Measurements from ENCODE around the gene LMOD2. TPM values are rescaled to one million over a fixed set of nuclear protein-coding genes. Genes with fewer than 3 reads are reported as not detected.
A peak's percentile ranks its signal among the peaks of the same experiment; 100 is the strongest.

Gene LMOD2
- total RNA-seq, 4 donors from 2014 or later, result not detected

DNA sequence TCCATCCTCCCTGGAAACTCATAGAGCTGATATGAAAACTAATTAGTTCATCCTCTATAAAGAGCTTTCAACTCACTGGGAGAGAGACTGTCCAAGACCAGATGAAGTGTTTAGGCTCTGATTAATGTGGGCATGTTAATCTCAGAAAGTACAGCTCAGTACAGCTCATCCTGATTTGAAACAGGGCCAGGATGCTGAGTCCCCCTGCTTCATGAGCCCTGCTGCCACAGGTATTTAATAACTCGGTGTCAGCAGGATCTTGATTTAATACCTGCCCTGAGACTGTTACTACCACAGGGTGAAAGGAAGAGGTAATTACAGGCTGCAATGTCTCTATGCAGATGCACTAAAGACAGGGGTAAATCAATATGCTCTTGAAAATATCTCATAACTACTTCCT, 10.8 kb downstream of the LMOD2 start:
- TF ChIP-seq, protein P1, sequence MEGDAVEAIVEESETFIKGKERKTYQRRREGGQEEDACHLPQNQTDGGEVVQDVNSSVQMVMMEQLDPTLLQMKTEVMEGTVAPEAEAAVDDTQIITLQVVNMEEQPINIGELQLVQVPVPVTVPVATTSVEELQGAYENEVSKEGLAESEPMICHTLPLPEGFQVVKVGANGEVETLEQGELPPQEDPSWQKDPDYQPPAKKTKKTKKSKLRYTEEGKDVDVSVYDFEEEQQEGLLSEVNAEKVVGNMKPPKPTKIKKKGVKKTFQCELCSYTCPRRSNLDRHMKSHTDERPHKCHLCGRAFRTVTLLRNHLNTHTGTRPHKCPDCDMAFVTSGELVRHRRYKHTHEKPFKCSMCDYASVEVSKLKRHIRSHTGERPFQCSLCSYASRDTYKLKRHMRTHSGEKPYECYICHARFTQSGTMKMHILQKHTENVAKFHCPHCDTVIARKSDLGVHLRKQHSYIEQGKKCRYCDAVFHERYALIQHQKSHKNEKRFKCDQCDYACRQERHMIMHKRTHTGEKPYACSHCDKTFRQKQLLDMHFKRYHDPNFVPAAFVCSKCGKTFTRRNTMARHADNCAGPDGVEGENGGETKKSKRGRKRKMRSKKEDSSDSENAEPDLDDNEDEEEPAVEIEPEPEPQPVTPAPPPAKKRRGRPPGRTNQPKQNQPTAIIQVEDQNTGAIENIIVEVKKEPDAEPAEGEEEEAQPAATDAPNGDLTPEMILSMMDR (IDR thresholded peaks at IDR 0.05), result no peak
- TF ChIP-seq POLR2A (IDR thresholded peaks at IDR 0.05), result no peak
- intact Hi-C loops (cut with DNase I), result no loop called here
- no peak for DNase-seq
- Histone ChIP-seq H3K27me3 (no peaks in the 10 kb centered on the region), H3K36me3 (no peaks in the 10 kb centered on the region), H3K4me1 (no peaks in the 10 kb centered on the region), H3K4me3 (replicated peaks in 1 of 3) (no peak overlapping the region), H3K9me3 (no peaks in the 10 kb centered on the region), H3K27ac (no peak overlapping the region)
- 86 to 95% methylated on average over 1 of the region's 1 CpG for WGBS, 2 donors

- intact Hi-C loops (cut with DNase I), result no loop called here
- no peak for TF ChIP-seq POLR2A (IDR thresholded peaks at IDR 0.05)
- TF ChIP-seq, protein P1 (IDR thresholded peaks at IDR 0.05), result no peak
- DNase-seq, result no peak
- Histone ChIP-seq H3K9me3 (no peaks in the 10 kb centered on the region), H3K27me3 (no peaks in the 10 kb centered on the region), H3K36me3 (no peaks in the 10 kb centered on the region), H3K27ac (no peak overlapping the region), H3K4me1 (peaks cover 9 to 14% of the 10 kb centered on the region in 2 donors), H3K4me3 (replicated peaks in 1 of 3) (no peak overlapping the region)
- WGBS, 2 donors, result 93 to 94% methylated on average over 7 of the region's 7 CpGs
Observed at GRCh38 chr7:123669485-123669884, 13.8 kb downstream of the LMOD2 start.

- Histone ChIP-seq H3K9me3 (no peaks in the 10 kb centered on the region), H3K4me1 (peaks cover 15 to 16% of the 10 kb centered on the region in 2 donors), H3K27ac (peak overlapping the region; percentile 61 to 69 (median 66)), H3K36me3 (no peaks in the 10 kb centered on the region), H3K27me3 (no peaks in the 10 kb centered on the region), H3K4me3 (replicated peaks in 1 of 3) (no peak overlapping the region)
- 95 to 96% methylated on average over 5 of the region's 5 CpGs for WGBS, 2 donors
- no peak for DNase-seq
- intact Hi-C loops (cut with DNase I), result no loop called here
- TF ChIP-seq, protein P1 (IDR thresholded peaks at IDR 0.05), result no peak
- no peak for TF ChIP-seq POLR2A (IDR thresholded peaks at IDR 0.05)
Observed at GRCh38 chr7:123673137-123673732, 17.6 kb downstream of the LMOD2 start.

GRCh38 chr7:123673752-123674398, 18.2 kb downstream of the LMOD2 start:
- intact Hi-C loops (cut with DNase I), result no loop called here
- DNase-seq, result no peak

More at GRCh38 chr7:123673752-123674398, 18.2 kb downstream of the LMOD2 start:
- H3K4me1 ChIP-seq, result peaks cover 15 to 16% of the 10 kb centered on the region in 2 donors
- H3K27me3 ChIP-seq, result no peaks in the 10 kb centered on the region
- no peak overlapping the region for H3K4me3 ChIP-seq (replicated peaks in 1 of 3)
- peak overlapping the region; percentile 61 to 69 (median 66) for H3K27ac ChIP-seq
- TF ChIP-seq, protein P1 (IDR thresholded peaks at IDR 0.05), result no peak
- TF ChIP-seq POLR2A (IDR thresholded peaks at IDR 0.05), result no peak
- H3K36me3 ChIP-seq, result no peaks in the 10 kb centered on the region
- whole genome bisulfite sequencing, 2 donors, result 89 to 92% methylated on average over 3 of the region's 3 CpGs
- no peaks in the 10 kb centered on the region for H3K9me3 ChIP-seq

Measured in thyroid gland (tissue), 4 donors.